Transverse colon (tissue), 4 donors: ENCODE results near the gene RASGRP2. TPM values are rescaled to one million over a fixed set of nuclear protein-coding genes. Genes with fewer than 3 reads are reported as not detected.

ENCODE experiments used
- DNase-seq: peaks from one replicate; pipeline ENCODE4 v3.0.0-alpha.2; 2019
- H3K27ac ChIP-seq, 4 donors: fragments of 200-600 bp; sonication (generic); 2 replicates each; pipeline ENCODE4 v1.5.1; 2016 to 2018; ENCODE audit warnings: inconsistent platforms in 4 of 4
- H3K27me3 ChIP-seq: fragments of 200-600 bp; sonication (generic); 2 replicates; pipeline ENCODE4 v1.5.1; 2017; ENCODE audit warnings: inconsistent platforms
- H3K36me3 ChIP-seq, 4 donors: fragments of 200-600 bp; sonication (generic); 2 replicates each; pipeline ENCODE4 v1.5.1; 2017 to 2019; ENCODE audit warnings: inconsistent platforms in 4 of 4
- H3K4me1 ChIP-seq, 4 donors: fragments of 200-600 bp; sonication (generic); 2 replicates each; pipeline ENCODE4 v1.5.1; 2017 to 2020; ENCODE audit warnings: inconsistent platforms in 4 of 4
- H3K4me3 ChIP-seq, 4 donors: fragments of 200-600 bp; sonication (generic); 1 replicate in 1 of 4; 2 replicates in 3 of 4; pipeline versions ENCODE4 v1.5.1 to v1.6.1; 2017 to 2019; ENCODE audit warnings: inconsistent platforms in 4 of 4
- H3K9me3 ChIP-seq, 2 donors: fragments of 200-600 bp; sonication (generic); 2 replicates each; pipeline ENCODE4 v1.5.1; 2017 to 2019; ENCODE audit warnings: inconsistent platforms in 2 of 2
- EP300 ChIP-seq: sonication (generic); formaldehyde crosslinking; IDR thresholded peaks from one replicate; pipeline ENCODE4 v1.6.1; 2017; ENCODE audit warnings: antibody characterized with exemption, low read depth
- POLR2A ChIP-seq: fragments of 450-650 bp; IDR thresholded peaks from one replicate; pipeline ENCODE4 v1.6.1; 2016; ENCODE audit warnings: antibody characterized with exemption, mild to moderate bottlenecking, moderate library complexity
- POLR2AphosphoS5 ChIP-seq, 3 donors: sonication (generic); formaldehyde crosslinking; IDR thresholded peaks; one replicate each; pipeline ENCODE4 v1.6.1; 2016; ENCODE audit warnings: antibody characterized with exemption in 3 of 3
- WGBS, 2 donors: methylation state at CpG; one replicate each; pipeline ENCODE4 v1.1.5; 2018; ENCODE audit warnings: low coverage in 1 of 2; 5-methylcytosine and 5-hydroxymethylcytosine counted together
- in situ Hi-C, 4 donors: fragments of 200-750 bp; cut with MboI; loops; one replicate each; pipeline versions ENCODE4 v1.15.0 to v1.15.1; 2017; ENCODE audit warnings: low sequenced_read_pairs in 3 of 4, low pct_ligation_motif_present in 1 of 4, low pct_unique_long_range_greater_than_20kb in 1 of 4
- intact Hi-C: fragments of 100-400 bp; cut with DNase I; formaldehyde crosslinking; loops from one replicate; pipeline ENCODE4 v1.15.1; 2023; ENCODE audit warnings: low total_unique reads
- total RNA-seq, 4 donors: library from RNA; depleted of rRNA; stranded (reverse); fragments of >200 nt; gene quantifications; one replicate each; pipeline ENCODE4 v1.1.0, GENCODE V29; 2016
- TF ChIP-seq, protein P1 (sequence below), 5 experiments: fragments of 200-600 bp in 3 of 5; fragments of 450-650 bp in 2 of 5; sonication (generic) in 3 of 5; IDR thresholded peaks; 1 replicate in 2 of 5; 2 replicates in 3 of 5; pipeline ENCODE4 v1.5.1; 2016 to 2017; ENCODE audit warnings: antibody characterized with exemption in 5 of 5, inconsistent platforms in 3 of 5, mild to moderate bottlenecking in 2 of 5, moderate library complexity in 1 of 5

The RASGRP2 gene
- total RNA-seq, 4 donors from 2014 or later: 12.1 to 24.3 (median 17.3) TPM

DNA sequence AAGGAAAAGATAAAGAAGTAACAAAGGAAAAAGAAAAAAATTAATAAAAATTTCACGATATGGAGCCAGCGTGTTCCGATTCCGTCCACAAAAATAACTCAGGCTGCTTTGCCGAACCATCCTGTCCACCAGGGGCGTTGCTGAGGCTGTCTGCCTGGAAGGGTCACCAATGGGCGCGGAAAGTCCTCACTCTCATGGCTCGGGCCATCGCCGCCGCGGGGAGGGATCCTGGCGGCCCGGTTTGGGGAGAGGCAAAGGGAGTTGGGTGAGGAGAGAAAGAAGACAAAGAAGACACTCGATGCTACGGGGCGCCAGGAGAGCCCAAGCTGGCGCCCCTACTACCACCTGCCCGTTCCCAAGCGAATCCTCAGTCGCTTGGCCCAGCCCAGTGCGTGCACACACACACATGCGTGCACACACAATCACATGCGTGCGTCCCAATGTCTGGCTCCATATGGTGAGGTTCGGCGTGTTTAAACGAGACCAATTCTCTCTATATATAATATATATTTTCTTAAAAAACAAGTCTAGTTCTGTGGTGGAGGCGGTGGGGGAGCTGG is 21.4 kb upstream of the RASGRP2 start:
- DNase-seq: no peak
- in situ Hi-C loops: no loop called here

DNA sequence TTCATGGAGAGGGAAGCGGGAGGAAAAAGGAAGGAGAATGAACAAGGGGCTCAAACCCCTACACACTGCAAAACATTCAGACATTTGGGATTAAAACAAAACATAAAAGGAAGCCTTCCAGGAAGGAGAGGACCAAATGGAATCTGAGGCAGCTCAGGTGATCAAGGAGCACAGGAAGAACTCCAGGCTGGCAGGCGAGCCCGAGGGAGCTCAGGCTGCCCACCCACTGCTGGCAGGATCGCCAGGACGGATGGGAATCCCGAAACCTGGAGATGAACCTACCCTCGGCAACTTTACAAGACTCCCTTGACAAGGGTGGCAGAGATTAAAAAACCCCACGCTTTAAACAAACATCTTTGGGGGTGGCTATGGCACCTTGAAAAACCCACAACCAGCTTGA is 20.8 kb upstream of the RASGRP2 start:
- WGBS, 2 donors: 80 to 86% methylated on average over 6 to 8 of the region's 8 CpGs
- intact Hi-C loops: no loop called here
- in situ Hi-C loops: no loop called here
- no peaks in the 10 kb centered on the region for H3K9me3 ChIP-seq
- H3K27me3 ChIP-seq: no peaks in the 10 kb centered on the region
- peaks cover 0 to 60% (median 36%) of the 10 kb centered on the region in 4 donors for H3K36me3 ChIP-seq
- peaks cover 15 to 50% (median 25%) of the 10 kb centered on the region in 4 donors for H3K4me1 ChIP-seq
- TF ChIP-seq, protein P1, sequence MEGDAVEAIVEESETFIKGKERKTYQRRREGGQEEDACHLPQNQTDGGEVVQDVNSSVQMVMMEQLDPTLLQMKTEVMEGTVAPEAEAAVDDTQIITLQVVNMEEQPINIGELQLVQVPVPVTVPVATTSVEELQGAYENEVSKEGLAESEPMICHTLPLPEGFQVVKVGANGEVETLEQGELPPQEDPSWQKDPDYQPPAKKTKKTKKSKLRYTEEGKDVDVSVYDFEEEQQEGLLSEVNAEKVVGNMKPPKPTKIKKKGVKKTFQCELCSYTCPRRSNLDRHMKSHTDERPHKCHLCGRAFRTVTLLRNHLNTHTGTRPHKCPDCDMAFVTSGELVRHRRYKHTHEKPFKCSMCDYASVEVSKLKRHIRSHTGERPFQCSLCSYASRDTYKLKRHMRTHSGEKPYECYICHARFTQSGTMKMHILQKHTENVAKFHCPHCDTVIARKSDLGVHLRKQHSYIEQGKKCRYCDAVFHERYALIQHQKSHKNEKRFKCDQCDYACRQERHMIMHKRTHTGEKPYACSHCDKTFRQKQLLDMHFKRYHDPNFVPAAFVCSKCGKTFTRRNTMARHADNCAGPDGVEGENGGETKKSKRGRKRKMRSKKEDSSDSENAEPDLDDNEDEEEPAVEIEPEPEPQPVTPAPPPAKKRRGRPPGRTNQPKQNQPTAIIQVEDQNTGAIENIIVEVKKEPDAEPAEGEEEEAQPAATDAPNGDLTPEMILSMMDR (IDR thresholded peaks at IDR 0.05): no peak
- TF ChIP-seq POLR2AphosphoS5 (IDR thresholded peaks at IDR 0.05) (no peak), EP300 (no peak), POLR2A (no peak)
- DNase-seq: no peak
- H3K27ac ChIP-seq: peak overlapping the region; percentile 58 to 78 (median 69)
- no peak overlapping the region for H3K4me3 ChIP-seq

More for the DNA sequence above, 21.4 kb upstream of the RASGRP2 start:
- no peak overlapping the region for H3K4me3 ChIP-seq
- peaks cover 0 to 66% (median 42%) of the 10 kb centered on the region in 4 donors for H3K36me3 ChIP-seq
- intact Hi-C loops: no loop called here
- peak overlapping the region in 2 of 4 donors; percentile 2 to 76 for H3K27ac ChIP-seq
- no peaks in the 10 kb centered on the region for H3K27me3 ChIP-seq
- 89 to 90% methylated on average over 16 to 30 of the region's 30 CpGs for WGBS, 2 donors
- TF ChIP-seq, protein P1 (IDR thresholded peaks at IDR 0.05): no peak
- TF ChIP-seq POLR2AphosphoS5 (IDR thresholded peaks at IDR 0.05): peak in 1 of 3 donors; percentile 12
- H3K4me1 ChIP-seq: peaks cover 11 to 44% (median 23%) of the 10 kb centered on the region in 4 donors
- no peaks in the 10 kb centered on the region for H3K9me3 ChIP-seq

DNA sequence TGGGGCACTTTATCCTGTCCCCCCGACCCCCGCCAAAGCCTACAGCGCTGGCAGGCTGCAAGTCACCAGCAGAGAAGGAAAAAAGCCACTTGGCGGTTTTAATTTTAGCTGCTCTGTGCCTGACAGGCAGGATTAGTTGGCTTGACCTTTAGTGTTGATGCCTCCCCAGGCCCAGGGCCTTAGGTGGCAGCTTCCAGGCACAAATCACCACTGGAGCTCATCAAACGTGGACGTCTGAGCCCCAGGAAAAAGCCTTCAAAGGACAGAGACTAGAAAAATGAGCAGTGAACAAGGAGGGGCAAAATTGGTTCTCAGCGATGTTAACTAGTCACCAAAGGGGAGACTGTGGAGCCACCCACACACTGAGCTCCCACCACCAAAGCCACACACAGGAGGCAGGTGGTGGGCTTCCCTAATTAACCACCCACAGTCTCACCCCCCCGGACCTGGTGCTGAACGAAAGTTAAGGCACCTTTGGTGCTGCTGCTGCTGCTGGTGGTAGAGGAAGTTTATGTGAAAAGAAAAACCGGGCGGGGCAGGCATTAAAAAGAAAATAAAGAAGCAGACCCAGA is 20.2 kb upstream of the RASGRP2 start:
- DNase-seq: no peak
- Histone ChIP-seq H3K4me1 (peaks cover 15 to 57% (median 26%) of the 10 kb centered on the region in 4 donors), H3K27ac (peak overlapping the region; percentile 58 to 78 (median 69)), H3K36me3 (peaks cover 0 to 53% (median 32%) of the 10 kb centered on the region in 4 donors), H3K4me3 (no peak overlapping the region), H3K9me3 (no peaks in the 10 kb centered on the region), H3K27me3 (no peaks in the 10 kb centered on the region)
- WGBS, 2 donors: 38 to 56% methylated on average over 4 to 11 of the region's 11 CpGs
- intact Hi-C loops (no loop called here), in situ Hi-C loops (no loop called here)
- TF ChIP-seq EP300 (no peak), POLR2AphosphoS5 (IDR thresholded peaks at IDR 0.05) (no peak), POLR2A (no peak)
- TF ChIP-seq, protein P1 (IDR thresholded peaks at IDR 0.05): no peak

DNA sequence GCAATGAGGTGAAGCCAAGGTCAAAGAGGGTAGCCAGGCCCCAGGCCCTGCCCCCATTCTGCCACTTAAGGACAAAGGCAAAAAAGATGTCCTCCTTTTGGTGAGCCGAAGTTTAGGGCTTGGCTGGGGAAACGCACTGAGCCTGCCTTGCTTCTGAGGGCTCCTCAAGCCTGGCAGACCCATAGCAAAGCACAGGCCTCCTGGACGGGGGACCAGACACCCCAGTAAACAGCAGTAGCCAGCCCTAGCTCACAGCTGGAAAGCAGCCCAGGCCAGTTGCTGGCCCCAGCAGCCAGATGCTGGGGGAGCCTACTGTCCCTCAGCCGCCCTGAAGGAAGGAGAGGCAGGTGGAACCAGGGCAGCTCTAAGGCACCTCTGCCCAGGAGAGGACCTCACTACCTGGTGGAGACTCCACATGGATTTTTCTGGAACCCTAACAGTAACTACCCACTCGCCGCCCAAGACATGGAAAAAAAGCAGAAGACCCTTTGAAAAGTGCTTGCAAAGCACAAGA is 19.6 kb upstream of the RASGRP2 start:
- 81% methylated on average over 6 of the region's 6 CpGs; no CpG with 5 or more reads in 1 of the 2 donors for WGBS, 2 donors
- Histone ChIP-seq H3K9me3 (no peaks in the 10 kb centered on the region), H3K4me1 (peaks cover 15 to 61% (median 27%) of the 10 kb centered on the region in 4 donors), H3K36me3 (peaks cover 0 to 48% (median 30%) of the 10 kb centered on the region in 4 donors), H3K4me3 (no peak overlapping the region), H3K27ac (peak overlapping the region; percentile 58 to 78 (median 69)), H3K27me3 (no peaks in the 10 kb centered on the region)
- in situ Hi-C loops (no loop called here), intact Hi-C loops (no loop called here)
- TF ChIP-seq POLR2A: no peak
- TF ChIP-seq EP300: no peak
- TF ChIP-seq, protein P1 (IDR thresholded peaks at IDR 0.05): no peak
- no peak for TF ChIP-seq POLR2AphosphoS5 (IDR thresholded peaks at IDR 0.05)
- DNase-seq: no peak
